Gastroesophageal sphincter (tissue), 4 donors: ENCODE results near the gene SLC35F3. TPM values are rescaled to one million over a fixed set of nuclear protein-coding genes. Genes with fewer than 3 reads are reported as not detected.

ENCODE experiments used
- ATAC-seq: fragments of 150-250 bp; one replicate; pipeline ENCODE4 v1.9.1; 2016; ENCODE audit warnings: mild to moderate bottlenecking, moderate library complexity
- H3K27ac ChIP-seq, 4 donors: fragments of 200-600 bp; sonication (generic) in 3 of 4; 1 replicate in 3 of 4; 2 replicates in 1 of 4; pipeline ENCODE4 v1.5.1; 2016 to 2019
- H3K27me3 ChIP-seq: fragments of 200-600 bp; sonication (generic); one replicate; pipeline ENCODE4 v1.5.1; 2019
- H3K36me3 ChIP-seq, 2 donors: fragments of 200-600 bp; sonication (generic); one replicate each; pipeline ENCODE4 v1.5.1; 2019; ENCODE audit warnings: control low read depth in 1 of 2
- H3K4me1 ChIP-seq, 3 donors: fragments of 200-600 bp; sonication (generic); 1 replicate in 2 of 3; 2 replicates in 1 of 3; pipeline ENCODE4 v1.5.1; 2016 to 2019; ENCODE audit warnings: control low read depth in 2 of 3
- H3K4me3 ChIP-seq, 2 donors: fragments of 200-600 bp; sonication (generic); one replicate each; pipeline ENCODE4 v1.5.1; 2019; ENCODE audit warnings: mild to moderate bottlenecking in 1 of 2, moderate library complexity in 1 of 2
- H3K9me3 ChIP-seq, 3 donors: fragments of 200-600 bp; sonication (generic); one replicate each; pipeline ENCODE4 v1.5.1; 2017 to 2019; ENCODE audit warnings: control low read depth in 2 of 3
- CTCF ChIP-seq, 4 experiments: fragments of 200-600 bp in 2 of 4; fragments of 450-650 bp in 2 of 4; sonication (generic) in 1 of 4; IDR thresholded peaks; one replicate each; pipeline ENCODE4 v1.5.1; 2017 to 2019; ENCODE audit warnings: antibody characterized with exemption in 4 of 4, mild to moderate bottlenecking in 2 of 4, moderate library complexity in 2 of 4
- EP300 ChIP-seq: sonication (generic); formaldehyde crosslinking; IDR thresholded peaks from one replicate; pipeline ENCODE4 v1.6.1; 2017; ENCODE audit warnings: antibody characterized with exemption, mild to moderate bottlenecking
- POLR2A ChIP-seq, 2 donors: fragments of 450-650 bp; IDR thresholded peaks; one replicate each; pipeline ENCODE4 v1.6.1; 2017; ENCODE audit warnings: antibody characterized with exemption in 2 of 2, mild to moderate bottlenecking in 2 of 2, moderate library complexity in 1 of 2
- POLR2AphosphoS5 ChIP-seq: sonication (generic); formaldehyde crosslinking; IDR thresholded peaks from one replicate; pipeline ENCODE4 v1.6.1; 2017; ENCODE audit warnings: antibody characterized with exemption
- WGBS, 2 donors: methylation state at CpG; one replicate each; pipeline ENCODE4 v1.1.5; 2018; ENCODE audit warnings: low coverage in 1 of 2; 5-methylcytosine and 5-hydroxymethylcytosine counted together
- total RNA-seq, 4 donors: library from RNA; depleted of rRNA; stranded (reverse); fragments of >200 nt; gene quantifications; one replicate each; pipeline ENCODE4 v1.1.0, GENCODE V29; 2016

Gene SLC35F3
- total RNA-seq, 4 donors from 2014 or later, result 0.16 to 0.62 (median 0.54) TPM; not detected in 1

DNA sequence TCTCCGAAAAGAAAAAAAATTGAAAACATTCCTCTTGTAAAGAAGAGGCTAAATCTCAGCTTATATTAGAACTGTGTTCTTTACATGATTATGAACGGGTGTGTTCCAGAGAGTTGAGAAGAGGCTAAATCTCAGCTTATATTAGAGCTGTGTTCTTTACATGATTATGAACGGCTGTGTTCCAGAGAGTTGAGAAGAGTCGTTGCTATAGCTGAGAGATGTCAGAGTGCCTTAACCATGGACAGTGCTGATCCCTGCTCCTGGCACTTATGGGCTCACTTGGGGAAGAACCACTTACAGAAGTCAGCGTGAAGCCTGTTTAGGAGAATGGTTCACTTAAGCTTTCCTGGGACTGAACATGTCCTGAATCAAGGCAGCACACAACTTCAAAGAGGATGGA, 35.0 kb downstream of the SLC35F3 start:
- WGBS, 2 donors, result 75 to 96% methylated on average over 4 to 5 of the region's 5 CpGs
- Histone ChIP-seq H3K36me3 (no peaks in the 10 kb centered on the region), H3K27ac (no peak overlapping the region), H3K9me3 (peaks cover 0 to 6% (median 0%) of the 10 kb centered on the region in 3 donors), H3K4me1 (no peaks in the 10 kb centered on the region), H3K27me3 (no peaks in the 10 kb centered on the region), H3K4me3 (no peak overlapping the region)
- no peak for ATAC-seq
- TF ChIP-seq CTCF (IDR thresholded peaks at IDR 0.05) (no peak), POLR2AphosphoS5 (no peak), POLR2A (IDR thresholded peaks at IDR 0.05) (no peak), EP300 (no peak)

DNA sequence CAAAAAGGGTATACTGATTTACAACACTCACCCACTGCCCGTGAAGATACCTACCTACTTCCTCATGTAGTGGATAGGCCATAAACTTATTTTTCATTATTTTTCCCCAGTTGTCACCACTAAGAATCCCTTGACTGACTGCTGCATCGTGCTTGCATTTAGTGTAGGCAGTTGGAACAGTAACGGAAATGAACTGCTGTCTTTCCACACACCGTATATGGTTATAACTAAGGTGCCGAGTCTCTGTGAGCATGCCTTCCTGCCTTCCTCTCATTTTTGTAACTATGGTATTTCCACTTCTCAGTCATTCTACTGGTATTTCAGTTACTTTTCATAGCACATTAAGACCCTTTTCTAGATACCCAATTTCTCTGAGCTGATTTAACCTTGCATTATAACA, 36.4 kb downstream of the SLC35F3 start:
- Histone ChIP-seq H3K4me1 (no peaks in the 10 kb centered on the region), H3K4me3 (no peak overlapping the region), H3K36me3 (no peaks in the 10 kb centered on the region), H3K27ac (no peak overlapping the region), H3K27me3 (no peaks in the 10 kb centered on the region), H3K9me3 (peaks cover 0 to 6% (median 0%) of the 10 kb centered on the region in 3 donors)
- TF ChIP-seq EP300 (no peak), POLR2AphosphoS5 (no peak), CTCF (IDR thresholded peaks at IDR 0.05) (no peak), POLR2A (IDR thresholded peaks at IDR 0.05) (no peak)
- no peak for ATAC-seq
- 39 to 60% methylated on average over 4 to 5 of the region's 5 CpGs for whole genome bisulfite sequencing, 2 donors

GRCh38 chr1:233944601-233945000, 40.1 kb downstream of the SLC35F3 start:
- peaks cover 0 to 6% (median 0%) of the 10 kb centered on the region in 3 donors for H3K9me3 ChIP-seq
- H3K27me3 ChIP-seq, result no peaks in the 10 kb centered on the region
- no peak overlapping the region for H3K27ac ChIP-seq
- H3K36me3 ChIP-seq, result no peaks in the 10 kb centered on the region
- no peak overlapping the region for H3K4me3 ChIP-seq
- ATAC-seq, result no peak
- WGBS, 2 donors, result 63 to 67% methylated on average over 4 of the region's 4 CpGs
- TF ChIP-seq POLR2AphosphoS5 (no peak), EP300 (no peak), CTCF (IDR thresholded peaks at IDR 0.05) (no peak), POLR2A (IDR thresholded peaks at IDR 0.05) (no peak)
- no peaks in the 10 kb centered on the region for H3K4me1 ChIP-seq

DNA sequence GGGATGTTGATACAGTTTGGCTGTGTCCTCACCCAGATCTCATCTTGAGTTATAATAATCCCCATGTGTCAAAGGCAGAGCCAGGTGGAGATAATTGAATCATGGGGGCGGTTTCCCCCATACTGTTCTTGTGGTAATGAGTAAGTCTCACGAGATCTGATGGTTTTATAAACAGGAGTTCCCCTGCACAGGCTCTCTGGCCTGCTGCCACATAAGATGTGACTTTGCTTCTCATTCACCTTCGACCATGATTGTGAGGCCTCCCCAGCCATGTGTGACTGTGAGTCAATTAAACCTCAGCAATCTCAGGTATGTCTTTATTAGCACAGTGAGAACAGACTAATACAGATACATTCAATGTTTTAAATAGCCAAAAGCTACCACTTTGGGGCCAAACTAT, 41.1 kb downstream of the SLC35F3 start:
- Histone ChIP-seq H3K4me3 (no peak overlapping the region), H3K4me1 (no peaks in the 10 kb centered on the region), H3K27me3 (no peaks in the 10 kb centered on the region), H3K9me3 (peaks cover 0 to 6% (median 0%) of the 10 kb centered on the region in 3 donors), H3K36me3 (no peaks in the 10 kb centered on the region), H3K27ac (no peak overlapping the region)
- WGBS, 2 donors, result 20 to 54% methylated on average over 2 of the region's 3 CpGs
- TF ChIP-seq POLR2A (IDR thresholded peaks at IDR 0.05) (no peak), POLR2AphosphoS5 (no peak), CTCF (IDR thresholded peaks at IDR 0.05) (no peak), EP300 (no peak)
- no peak for ATAC-seq

DNA sequence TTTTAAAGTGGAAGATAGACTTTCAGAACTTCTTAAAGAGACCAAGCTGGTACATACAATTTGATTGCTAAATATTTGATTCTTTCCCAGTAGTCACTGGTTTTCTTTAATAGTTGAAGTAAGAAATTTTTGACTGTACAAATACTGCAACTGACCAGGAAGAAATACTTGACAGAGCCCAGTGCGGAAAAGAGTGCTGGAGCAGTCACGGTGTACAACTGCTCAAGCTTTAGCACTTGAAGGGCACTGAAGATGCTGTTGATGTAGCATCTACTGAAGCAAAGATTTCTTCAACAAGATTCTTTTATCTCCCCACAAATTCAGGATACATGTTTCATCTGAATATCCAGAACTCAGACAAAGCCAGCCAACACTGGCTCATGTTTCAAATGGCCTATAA, 41.5 kb downstream of the SLC35F3 start:
- Histone ChIP-seq H3K27ac (no peak overlapping the region), H3K36me3 (no peaks in the 10 kb centered on the region), H3K9me3 (peaks cover 0 to 8% (median 0%) of the 10 kb centered on the region in 3 donors), H3K4me1 (no peaks in the 10 kb centered on the region), H3K4me3 (no peak overlapping the region), H3K27me3 (no peaks in the 10 kb centered on the region)
- ATAC-seq, result no peak
- TF ChIP-seq EP300 (no peak), POLR2A (IDR thresholded peaks at IDR 0.05) (no peak), POLR2AphosphoS5 (no peak), CTCF (IDR thresholded peaks at IDR 0.05) (no peak)
- 93 to 94% methylated on average over 2 of the region's 2 CpGs for WGBS, 2 donors
